RCC 7860 (cell line): Measurements from ENCODE around the gene MMS22L.
"Not testable (repeated sequence)": the region's sequence is repeated elsewhere in the genome, so short reads cannot be mapped to it uniquely, and the experiment has no call there.

Experiments
- DNase-seq: peaks from one replicate; pipeline ENCODE4 v3.0.0-alpha.2; 2015; ENCODE audit warnings: low spot score
- FAIRE-seq: peaks from 2 replicates; lab custom pipeline; 2012; peaks lifted over from hg19 to GRCh38; lab: Jason Lieb, UNC

MMS22L gene

GRCh38 chr6:97262676-97263075 lies 20.3 kb downstream of the MMS22L start:
- DNase-seq = no peak
- no peak for FAIRE-seq

DNA sequence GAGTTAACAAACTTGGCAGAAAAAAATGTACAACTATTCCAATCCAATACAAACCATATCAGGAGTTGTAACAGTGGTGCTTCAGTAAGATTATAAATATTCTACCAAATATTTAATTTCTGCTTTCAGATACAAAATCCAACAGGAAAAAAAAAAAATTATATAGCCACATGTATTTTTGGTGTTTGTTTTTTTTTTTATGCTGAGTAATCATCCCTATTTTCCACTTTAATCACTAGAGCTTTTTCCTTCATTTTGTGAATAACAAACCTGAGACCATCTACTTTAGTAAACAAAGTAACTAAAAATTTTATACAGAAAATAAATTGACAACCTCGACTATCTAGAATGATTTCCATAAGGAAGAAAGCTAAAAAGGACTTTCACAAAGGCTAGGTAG lies 36.2 kb downstream of the MMS22L start:
- DNase-seq (no peak), FAIRE-seq (no peak)

GRCh38 chr6:97240222-97240621 lies 42.8 kb downstream of the MMS22L start:
- FAIRE-seq = no peak
- DNase-seq = peak; percentile 23

- DNase-seq (no peak), FAIRE-seq (no peak)
Measured at GRCh38 chr6:97231911-97232310, 51.1 kb downstream of the MMS22L start.

- no peak for FAIRE-seq
- no peak for DNase-seq
Measured at GRCh38 chr6:97222903-97223302, 60.1 kb downstream of the MMS22L start.

DNA sequence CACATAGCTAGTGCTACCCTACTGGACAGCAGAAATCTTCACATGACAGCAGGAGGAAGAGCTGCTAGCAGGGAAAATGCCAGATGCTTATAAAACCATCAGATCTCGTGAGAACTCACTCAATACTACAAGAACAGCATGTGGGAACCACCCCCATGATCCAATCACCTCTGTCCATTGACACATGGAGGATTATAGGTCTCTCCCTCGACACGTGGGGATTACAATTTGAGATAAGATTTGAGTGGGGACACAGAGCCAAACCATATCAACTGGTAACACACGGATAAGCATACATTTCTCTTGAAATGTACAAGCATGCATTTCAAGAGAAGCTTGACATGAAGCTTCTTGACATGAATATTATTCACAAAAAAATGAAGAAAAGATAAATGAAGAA lies 64.1 kb downstream of the MMS22L start:
- FAIRE-seq (no peak), DNase-seq (no peak)

DNA sequence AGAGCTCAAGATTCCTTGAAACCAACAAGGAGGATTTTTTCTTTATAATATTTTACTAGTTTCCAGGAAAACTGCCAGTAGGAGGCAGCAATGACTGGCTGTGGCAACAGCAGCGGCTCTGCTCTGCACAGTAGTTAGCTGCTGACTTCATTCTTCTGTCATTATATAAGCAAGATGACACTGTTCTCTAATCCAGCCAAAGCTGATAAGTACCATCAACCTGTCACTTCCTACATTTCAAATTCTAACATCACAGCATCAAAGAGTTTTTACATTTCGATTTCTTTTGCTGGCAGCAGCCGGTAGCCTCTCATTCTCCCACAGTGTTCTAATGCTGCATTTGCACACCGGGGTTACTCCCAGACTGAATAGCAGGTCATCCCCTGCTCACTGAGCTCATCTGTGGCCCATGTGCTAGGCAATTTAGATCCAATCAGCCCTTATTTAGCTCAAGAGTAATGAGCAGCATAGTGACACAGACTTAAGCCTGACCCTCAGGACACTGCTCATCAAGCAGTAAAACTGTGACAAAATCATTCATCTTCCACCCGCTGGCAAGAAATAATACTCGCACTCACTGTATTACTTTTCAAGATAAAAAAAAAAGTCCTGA lies 67.8 kb downstream of the MMS22L start:
- peak; percentile 25 for FAIRE-seq
- peak; percentile 41 for DNase-seq

DNA sequence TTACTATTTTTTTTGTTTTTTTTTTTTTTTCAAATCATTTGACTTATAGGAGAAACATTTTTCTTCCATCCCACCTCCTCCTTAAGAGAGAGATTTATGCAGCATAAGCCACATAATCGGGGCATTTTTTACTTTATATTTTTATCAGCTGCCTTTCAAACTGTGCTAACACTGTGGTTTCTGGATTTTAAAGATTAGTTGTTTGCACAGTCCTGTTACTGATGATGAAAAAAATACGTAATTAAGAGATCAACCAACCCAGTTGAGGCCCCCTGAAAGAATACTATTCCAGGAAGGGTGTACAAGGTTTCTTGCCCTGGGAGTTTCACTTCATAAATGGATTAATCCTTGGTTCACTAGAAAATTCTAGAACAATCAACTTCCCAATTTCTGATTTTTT lies 68.3 kb downstream of the MMS22L start:
- FAIRE-seq (no peak), DNase-seq (no peak)

DNA sequence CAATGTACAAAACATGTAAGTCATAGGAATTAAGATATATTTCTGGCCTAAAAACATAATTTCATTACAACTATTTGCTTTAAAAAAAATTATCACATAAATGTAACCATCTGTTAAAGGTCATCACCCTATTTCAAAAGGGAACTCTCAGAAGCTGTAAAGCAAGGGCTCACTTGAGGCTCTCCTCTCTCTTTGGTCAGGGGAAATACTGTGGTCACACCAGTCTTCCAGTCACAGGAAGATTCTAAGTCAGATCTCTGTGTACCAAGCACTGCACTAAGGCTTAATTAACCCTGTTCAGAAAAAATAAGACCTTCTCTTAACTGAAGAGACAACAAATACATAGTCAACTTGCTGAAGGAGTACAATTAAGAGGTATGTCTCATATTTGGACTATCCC lies 75.6 kb downstream of the MMS22L start:
- FAIRE-seq (no peak), DNase-seq (no peak)

DNA sequence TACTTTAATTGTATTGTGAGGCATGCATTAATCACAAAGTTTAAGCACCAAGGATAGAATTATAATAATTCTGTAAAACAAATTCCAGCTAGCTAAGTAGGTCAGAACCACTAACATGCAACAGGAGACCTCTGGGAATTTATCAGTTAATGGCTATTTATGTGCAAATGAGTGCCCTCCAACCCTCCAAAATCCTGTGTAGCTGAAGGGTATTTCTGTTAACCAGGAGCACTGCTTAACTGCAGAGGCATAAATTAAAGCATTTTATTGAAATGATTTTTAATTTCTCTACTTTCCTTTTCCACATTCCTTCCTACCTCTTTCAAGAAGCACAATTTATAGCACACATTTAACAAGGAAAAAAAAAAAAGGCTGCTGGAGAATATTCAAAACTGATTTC lies 77.0 kb downstream of the MMS22L start:
- no peak for FAIRE-seq
- no peak for DNase-seq

- no peak for FAIRE-seq
- DNase-seq = no peak
Measured at GRCh38 chr6:97203343-97203742, 79.7 kb downstream of the MMS22L start.

- DNase-seq = no peak
- no peak for FAIRE-seq
Measured at GRCh38 chr6:97198046-97198565, 84.9 kb downstream of the MMS22L start.

DNA sequence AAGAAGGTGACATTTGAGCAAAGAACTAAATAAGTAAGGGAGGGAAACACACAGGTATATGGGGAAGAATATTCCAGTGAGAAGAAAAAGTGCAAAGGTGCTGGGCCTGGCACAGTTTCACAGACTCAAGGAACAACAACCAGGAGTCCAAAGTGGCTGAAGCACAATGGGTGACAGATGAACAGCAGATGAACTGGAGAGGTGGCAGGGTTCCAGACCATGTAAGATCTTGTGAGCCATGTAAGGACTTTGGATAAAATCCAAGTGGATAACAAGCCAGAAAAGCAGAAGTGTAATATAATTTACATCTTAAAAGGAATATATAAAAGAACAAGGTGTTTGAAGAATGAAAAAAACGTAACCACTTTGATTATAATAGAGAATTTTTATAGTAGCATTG lies 87.9 kb downstream of the MMS22L start:
- FAIRE-seq = no peak
- DNase-seq = no peak

DNA sequence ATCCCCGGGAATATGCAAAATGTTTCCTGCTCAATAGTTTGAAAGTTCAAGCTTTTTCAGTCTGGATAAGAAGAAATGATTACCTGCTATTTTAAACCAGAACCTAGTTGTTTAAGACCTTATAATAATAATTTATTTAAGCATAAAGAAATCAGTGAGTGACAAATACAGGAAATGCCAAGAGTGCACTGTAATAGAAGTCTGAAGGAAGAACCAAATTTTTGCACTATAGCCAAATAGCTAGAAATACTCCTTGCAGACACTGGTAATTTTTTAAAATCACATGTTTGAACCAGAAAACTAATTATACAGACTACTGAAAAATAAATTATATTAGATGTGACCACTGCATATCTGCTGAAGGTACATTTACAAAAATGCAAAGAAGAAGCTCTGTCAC lies 93.2 kb downstream of the MMS22L start:
- DNase-seq (no peak), FAIRE-seq (no peak)

- no peak for DNase-seq
- no peak for FAIRE-seq
Measured at GRCh38 chr6:97187951-97188350, 95.1 kb downstream of the MMS22L start.

GRCh38 chr6:97186416-97186999 lies 96.5 kb downstream of the MMS22L start:
- FAIRE-seq = peak; percentile 48

GRCh38 chr6:97177905-97178304 lies 105.1 kb downstream of the MMS22L start:
- DNase-seq (no peak), FAIRE-seq (no peak)

More at GRCh38 chr6:97186416-97186999, 96.5 kb downstream of the MMS22L start:
- peak; percentile 38 for DNase-seq

DNA sequence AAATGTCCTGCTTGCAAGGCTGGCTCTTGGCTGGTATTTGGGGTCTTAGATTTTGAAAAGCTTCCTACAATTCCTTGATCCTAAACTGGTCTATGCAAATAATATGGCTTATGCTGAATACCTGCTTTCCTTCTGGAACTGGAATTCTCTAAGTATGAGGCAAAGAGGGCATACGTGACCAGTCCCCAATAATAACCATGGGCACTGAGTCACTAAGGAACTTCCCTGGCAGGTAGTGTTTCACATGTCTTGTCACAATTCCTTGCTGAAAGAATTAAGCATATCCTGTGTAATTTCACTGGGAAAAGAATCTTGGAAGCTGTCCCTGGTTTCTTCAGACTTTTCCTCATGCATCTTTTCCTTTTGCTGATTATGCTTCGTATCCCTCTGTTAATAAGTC lies 106.5 kb downstream of the MMS22L start:
- FAIRE-seq (no peak), DNase-seq (no peak)

DNA sequence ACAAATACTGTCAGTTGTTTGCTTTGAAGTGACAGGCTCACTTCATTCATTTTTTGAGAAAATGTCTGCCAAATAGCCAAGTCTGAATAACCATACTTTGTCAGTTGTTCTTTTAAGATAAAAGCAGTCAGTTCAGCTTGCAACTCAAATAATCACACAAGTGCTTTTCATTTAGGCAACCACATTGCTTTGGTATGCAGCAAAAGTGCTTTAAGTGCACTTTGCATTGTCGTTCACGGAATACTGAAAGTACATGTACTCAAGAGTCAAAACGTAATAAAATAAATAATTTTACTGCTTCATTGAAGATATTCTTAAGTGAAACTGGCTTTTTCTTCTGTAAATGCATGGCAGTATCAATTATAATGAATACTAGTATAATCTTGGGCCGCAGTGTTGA lies 107.2 kb downstream of the MMS22L start:
- no peak for FAIRE-seq
- DNase-seq = no peak

GRCh38 chr6:97174471-97174870 lies 108.5 kb downstream of the MMS22L start:
- no peak for FAIRE-seq
- DNase-seq = no peak

GRCh38 chr6:97160280-97160679 lies 122.7 kb downstream of the MMS22L start:
- DNase-seq (no peak), FAIRE-seq (no peak)

DNA sequence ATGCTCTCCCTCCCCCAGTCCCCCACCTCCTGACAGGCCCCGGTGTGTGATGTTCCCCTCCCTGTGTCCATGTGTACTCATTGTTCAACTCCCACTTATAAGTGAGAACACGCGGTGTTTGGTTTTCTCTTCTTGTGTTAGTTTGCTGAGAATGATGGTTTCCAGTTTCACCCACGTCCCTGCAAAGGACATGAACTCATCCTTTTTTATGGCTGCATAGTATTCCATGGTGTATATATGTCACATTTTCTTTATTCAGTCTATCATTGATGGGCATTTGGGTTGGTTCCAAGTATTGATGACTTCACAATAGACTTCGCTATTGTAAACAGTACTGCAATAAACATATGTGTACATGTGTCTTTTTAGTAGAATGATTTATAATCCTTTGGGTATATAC lies 127.6 kb downstream of the MMS22L start:
- not testable (repeated sequence) for FAIRE-seq, DNase-seq

DNA sequence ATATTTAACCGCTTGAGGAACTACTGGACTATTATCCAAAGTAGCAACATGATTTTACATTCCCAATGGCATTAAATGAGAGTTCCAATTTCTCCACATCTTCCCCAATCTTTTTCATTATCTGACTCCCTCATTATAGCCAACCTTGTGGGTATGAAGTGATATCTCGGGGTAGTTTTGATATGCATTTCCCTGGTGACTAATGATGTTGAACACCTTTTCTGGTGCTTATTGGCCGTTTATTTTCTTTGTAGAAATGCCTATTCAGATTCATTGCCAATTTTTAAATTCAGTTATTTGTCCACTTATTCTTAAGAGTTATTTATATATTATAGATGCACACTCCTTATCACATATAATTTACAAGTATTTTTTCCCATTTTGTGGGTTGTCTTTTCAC lies 129.0 kb downstream of the MMS22L start:
- no peak for DNase-seq
- no peak for FAIRE-seq
